ENCODE data around the gene PPP3CA.

DNA sequence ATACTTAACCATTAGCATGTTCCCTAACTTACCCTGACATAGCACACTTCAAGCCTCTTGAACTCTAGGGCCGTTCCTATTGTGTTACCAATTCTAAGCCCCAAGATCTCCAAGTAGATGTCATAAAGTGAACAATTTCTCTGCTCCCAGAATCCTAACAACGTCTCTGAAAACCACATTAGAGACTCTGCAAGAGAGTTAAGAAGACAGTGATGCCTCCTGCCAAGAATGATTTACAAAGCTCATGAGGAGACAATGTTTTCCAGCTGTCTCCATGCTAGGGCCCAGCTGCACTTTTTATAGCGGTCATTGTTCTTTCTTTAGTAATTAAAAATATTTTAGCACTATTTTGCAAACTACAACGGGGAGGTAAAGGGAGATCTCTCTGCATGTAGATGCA is 358.4 kb downstream of the PPP3CA start:
- TF ChIP-seq, protein P1, sequence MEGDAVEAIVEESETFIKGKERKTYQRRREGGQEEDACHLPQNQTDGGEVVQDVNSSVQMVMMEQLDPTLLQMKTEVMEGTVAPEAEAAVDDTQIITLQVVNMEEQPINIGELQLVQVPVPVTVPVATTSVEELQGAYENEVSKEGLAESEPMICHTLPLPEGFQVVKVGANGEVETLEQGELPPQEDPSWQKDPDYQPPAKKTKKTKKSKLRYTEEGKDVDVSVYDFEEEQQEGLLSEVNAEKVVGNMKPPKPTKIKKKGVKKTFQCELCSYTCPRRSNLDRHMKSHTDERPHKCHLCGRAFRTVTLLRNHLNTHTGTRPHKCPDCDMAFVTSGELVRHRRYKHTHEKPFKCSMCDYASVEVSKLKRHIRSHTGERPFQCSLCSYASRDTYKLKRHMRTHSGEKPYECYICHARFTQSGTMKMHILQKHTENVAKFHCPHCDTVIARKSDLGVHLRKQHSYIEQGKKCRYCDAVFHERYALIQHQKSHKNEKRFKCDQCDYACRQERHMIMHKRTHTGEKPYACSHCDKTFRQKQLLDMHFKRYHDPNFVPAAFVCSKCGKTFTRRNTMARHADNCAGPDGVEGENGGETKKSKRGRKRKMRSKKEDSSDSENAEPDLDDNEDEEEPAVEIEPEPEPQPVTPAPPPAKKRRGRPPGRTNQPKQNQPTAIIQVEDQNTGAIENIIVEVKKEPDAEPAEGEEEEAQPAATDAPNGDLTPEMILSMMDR (IDR thresholded peaks at IDR 0.05) = no peak
- TF ChIP-seq POLR2A (IDR thresholded peaks at IDR 0.05) = no peak

All from Peyer's patch (tissue), 4 donors.